GM12872 (cell line): ENCODE data around the gene TENM4.

Source experiments
- TF ChIP-seq, protein P1 (sequence below): IDR thresholded peaks from 3 replicates; pipeline ENCODE4 v1.5.1; 2011; ENCODE audit warnings: low read depth, mild to moderate bottlenecking, low read length, moderate library complexity; ENCODE audit not compliant: insufficient read depth

The TENM4 gene

DNA sequence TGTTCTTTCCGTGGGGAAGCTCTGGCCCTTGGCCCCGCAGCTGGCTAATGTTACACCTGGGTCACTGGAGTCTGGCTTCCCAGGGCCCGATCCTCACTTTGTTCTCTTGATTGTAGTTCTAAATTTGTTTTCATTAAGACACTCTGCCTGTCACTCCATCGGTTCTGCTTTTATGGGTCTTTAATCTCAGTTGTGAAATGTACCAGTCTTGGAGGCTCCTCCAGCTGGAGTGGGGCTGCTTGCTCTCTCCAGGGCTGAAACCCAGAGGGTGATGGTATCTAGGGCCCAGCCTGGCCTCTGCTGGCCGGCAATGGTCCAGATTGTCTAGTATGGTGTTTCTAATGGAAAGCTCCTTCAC is 352.9 kb downstream of the TENM4 start:
- TF ChIP-seq, protein P1, sequence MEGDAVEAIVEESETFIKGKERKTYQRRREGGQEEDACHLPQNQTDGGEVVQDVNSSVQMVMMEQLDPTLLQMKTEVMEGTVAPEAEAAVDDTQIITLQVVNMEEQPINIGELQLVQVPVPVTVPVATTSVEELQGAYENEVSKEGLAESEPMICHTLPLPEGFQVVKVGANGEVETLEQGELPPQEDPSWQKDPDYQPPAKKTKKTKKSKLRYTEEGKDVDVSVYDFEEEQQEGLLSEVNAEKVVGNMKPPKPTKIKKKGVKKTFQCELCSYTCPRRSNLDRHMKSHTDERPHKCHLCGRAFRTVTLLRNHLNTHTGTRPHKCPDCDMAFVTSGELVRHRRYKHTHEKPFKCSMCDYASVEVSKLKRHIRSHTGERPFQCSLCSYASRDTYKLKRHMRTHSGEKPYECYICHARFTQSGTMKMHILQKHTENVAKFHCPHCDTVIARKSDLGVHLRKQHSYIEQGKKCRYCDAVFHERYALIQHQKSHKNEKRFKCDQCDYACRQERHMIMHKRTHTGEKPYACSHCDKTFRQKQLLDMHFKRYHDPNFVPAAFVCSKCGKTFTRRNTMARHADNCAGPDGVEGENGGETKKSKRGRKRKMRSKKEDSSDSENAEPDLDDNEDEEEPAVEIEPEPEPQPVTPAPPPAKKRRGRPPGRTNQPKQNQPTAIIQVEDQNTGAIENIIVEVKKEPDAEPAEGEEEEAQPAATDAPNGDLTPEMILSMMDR: no peak

DNA sequence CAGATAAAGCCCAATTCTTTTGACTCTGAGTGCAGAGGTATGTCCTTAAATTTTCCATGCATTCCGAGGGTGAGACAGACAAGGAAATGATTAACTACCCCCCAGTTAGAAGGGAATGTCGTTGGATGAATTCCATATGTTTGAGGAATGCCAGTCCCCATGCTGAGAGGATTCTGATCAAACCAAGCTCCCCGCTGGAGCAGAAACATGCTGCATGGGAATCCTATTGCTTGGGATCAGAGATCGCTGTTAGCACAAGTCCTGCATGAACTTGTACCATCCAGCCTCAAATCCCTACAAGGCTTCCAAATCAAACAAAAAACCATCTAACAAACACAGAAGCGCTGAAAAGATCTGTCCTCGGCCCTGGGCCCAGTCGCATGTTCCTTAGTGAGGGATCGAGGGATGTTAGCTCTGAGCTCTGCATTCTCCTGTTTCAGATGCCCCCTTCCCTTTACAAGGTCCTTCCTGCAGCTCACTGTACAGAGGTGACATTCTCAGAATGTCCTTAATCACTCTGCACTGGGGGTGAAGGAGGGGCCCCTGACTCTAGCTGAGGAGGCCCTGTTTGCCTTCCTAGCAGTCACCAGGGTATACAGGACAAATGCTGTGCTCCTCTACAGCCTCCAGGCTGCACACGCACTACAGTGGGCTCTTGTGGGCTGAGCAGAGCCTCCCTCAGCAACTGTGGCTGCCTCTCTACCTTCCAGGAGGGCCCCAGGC is 353.4 kb downstream of the TENM4 start:
- TF ChIP-seq, protein P1: no peak

DNA sequence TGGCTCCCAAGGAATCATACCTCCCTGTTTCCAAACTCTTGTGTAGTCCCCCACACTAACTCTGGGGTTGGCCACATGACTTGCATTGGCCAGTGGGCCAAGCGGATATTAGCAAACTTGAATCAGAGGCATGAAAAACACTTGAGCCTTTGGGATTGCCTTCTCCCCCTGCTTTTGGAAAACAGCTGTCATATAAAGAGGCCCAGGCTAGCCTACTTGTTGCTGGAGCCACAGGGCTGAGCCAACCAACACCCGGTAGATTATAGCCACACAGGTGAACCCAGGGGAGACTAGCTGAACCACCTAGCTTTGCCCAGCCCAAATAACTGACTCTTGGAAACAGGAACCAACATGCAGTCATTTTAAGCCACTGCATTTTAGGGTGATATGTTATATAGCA is 354.8 kb downstream of the TENM4 start:
- TF ChIP-seq, protein P1: no peak

DNA sequence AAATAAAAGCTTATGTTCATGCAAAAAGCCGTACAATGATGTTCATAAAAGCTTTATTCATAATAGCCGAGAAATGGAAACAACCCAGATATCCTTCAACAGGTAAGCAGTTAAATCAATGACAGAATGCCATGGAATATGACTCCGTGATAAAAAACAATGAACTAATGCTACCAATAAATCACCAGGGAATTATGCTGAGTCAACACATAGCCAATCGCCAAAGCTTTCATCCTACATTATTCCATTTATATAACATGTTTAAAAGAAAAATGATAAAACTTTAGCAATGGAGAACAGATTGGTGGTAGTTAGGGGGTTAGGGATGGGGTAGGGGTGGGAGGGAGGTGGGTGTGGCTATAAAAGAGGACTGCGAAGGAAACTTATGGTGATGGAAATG is 356.4 kb downstream of the TENM4 start:
- TF ChIP-seq, protein P1: no peak

DNA sequence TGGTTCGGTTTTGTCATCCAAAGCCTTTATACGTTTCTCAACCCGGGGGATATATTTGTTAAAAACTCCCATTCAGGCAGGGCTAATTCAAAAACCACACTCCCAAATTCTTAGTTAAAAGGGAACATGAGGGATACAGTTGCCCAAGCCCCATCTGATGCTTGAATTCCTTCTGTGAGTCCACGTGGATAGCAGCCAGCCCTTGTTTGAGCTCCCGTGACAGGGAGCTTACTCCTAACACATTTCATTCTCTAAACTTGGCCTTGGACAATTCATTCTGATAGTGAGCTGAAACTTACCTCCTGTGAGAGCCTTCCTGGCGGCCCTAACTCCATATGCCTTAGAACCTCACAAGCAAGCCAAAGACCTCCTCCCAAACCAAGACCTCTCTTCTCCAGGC is 357.5 kb downstream of the TENM4 start:
- TF ChIP-seq, protein P1: no peak

DNA sequence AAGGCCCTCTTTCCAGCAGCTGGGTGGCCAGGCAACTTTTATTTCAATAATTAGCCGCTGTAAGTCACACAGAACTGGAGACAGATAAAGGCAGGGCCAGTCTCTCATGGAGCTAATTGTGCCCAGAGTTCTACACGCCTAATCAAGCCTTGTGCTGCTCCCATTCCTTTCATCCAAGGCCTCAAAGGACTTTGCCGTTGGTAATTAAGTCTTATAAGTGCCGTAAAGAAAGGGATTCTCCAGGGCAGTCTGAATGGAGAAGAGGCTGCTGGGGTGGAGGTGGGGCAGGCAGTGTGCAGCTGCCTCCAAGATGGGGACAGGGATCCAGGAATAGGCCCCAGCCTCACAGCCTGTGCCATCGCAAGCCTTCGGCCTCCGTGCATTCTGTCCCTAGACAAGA is 357.9 kb downstream of the TENM4 start:
- TF ChIP-seq, protein P1: no peak

DNA sequence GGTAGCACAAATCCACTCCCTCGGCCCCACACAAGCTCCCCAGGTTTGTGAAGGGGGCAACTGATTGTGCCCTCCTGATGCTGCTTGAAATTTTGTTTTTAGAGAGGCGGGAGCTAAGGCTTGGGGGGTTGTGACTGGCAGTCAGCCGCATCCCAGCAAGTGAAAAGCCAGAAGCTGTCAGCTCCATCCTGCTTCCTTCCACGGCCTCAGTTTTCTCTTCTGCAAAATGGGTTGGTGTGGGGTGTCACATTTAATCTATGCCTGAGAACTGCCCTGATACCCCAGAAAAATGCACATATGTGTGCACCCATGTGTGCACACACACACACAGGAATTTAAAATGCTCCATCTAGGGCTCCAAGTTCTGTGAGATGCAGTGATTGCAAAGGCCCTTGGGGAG is 358.6 kb downstream of the TENM4 start:
- TF ChIP-seq, protein P1: no peak
